GM18508 (cell line): ENCODE data around the gene ZNF408.
"Not testable (repeated sequence)": the region's sequence is repeated elsewhere in the genome, so short reads cannot be mapped to it uniquely, and the experiment has no call there.

Source experiments
- ATAC-seq: cut with Tn5 transposase; IDR thresholded peaks from one replicate; pipeline ENCODE4 v1.9.1; 2021; ENCODE audit warnings: moderate number of reproducible peaks; ENCODE audit not compliant: insufficient read depth, unreplicated experiment

Gene ZNF408

DNA sequence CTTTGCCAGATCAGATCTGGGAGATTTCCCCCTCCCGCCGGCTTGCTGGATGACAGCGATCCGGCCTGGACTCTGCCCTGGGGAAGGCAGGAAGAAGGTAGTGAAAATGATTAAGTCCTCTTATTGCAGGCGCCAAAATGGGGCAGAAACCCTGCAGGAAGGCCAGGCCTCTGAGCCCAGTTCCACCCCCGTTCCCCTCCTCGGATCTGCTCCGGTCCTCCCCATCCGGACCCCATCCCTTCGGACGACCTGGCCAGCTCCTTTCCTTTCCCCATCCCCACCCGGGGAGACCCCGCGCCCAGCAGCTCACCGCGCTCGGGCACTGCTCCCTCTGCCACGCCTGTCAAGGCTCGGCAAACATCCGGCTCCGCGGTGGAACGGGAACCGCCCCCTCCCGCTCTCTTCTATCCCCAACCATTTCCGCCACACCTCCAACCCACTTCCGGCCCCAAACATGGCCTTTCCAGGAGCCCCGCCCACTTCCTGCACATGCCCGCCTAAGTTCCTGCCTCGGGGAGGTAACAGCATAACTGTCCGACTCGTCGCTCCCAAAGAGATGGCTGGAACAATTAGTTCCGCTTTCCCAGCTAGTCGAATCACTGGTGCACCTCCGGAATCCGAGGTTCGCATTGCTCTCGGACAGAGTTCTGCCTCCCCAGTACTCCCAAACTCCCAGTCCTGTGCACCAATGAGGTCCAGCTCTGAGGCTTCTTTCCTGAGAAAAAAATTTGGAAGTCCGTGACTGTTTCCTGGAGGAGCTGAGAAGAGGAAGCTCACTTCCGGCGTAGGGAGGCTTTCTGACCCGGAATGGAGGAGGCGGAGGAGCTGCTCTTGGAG is at the start of gene ZNF408, which contains the start of gene ARHGAP1:
Gene ZNF408 (plus strand): TSS at position 791 of the 837 bp plus-strand sequence. CDS start 17 bp downstream, at position 808.
Gene ARHGAP1 (minus strand): TSS at position 379 of the 837 bp plus-strand sequence. CDS start 4,512 bp downstream, outside the sequence.
- peak; percentile 66 for ATAC-seq

DNA sequence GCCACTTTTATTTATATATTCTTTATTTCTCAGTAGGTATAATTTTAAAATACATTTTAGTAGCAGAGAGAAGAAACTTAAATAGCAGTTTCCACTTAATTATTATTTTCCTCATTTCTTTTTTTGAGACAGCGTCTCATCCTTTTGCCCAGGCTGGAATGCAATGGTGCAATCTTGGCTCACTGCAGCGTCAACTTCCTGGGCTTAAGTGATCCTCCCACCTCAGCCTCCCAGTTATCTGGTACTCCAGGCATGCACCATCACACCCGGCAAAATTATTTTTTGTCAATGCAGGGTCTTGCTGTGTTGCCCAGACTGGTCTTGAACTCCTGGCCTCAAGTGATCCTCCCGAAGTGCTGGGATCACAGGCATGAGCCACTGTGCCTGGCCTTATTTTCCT is 45.2 kb upstream of the ZNF408 start:
- ATAC-seq: no peak

DNA sequence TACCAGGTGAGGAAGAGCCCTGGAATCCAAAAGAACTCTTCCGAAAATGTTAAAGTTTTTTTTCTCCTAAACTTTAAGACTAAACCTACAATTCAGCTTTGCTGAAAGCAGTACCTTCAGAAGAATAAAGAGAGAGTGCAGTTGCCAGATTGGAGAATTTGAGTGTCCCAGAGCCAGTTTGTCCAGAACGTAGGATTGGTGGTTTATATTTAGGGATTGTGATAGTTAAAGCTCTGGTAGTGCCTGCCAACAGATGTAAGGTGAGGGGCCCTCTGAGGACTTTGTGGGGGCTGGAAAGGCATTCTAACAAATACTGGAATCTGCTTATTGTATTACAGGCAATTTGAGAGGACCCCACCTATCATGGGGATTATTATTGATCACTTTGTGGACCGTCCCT is 43.6 kb upstream of the ZNF408 start:
- ATAC-seq: no peak

- no peak for ATAC-seq
Measured at GRCh38 chr11:46658259-46658658, 42.6 kb upstream of the ZNF408 start.

GRCh38 chr11:46659908-46660307 is 40.9 kb upstream of the ZNF408 start:
- no peak for ATAC-seq

- no peak for ATAC-seq
Measured at GRCh38 chr11:46661836-46662235, 39.0 kb upstream of the ZNF408 start.

GRCh38 chr11:46662366-46662765 is 38.5 kb upstream of the ZNF408 start:
- ATAC-seq: no peak

GRCh38 chr11:46663277-46663940 is 37.4 kb upstream of the ZNF408 start:
- no peak for ATAC-seq

DNA sequence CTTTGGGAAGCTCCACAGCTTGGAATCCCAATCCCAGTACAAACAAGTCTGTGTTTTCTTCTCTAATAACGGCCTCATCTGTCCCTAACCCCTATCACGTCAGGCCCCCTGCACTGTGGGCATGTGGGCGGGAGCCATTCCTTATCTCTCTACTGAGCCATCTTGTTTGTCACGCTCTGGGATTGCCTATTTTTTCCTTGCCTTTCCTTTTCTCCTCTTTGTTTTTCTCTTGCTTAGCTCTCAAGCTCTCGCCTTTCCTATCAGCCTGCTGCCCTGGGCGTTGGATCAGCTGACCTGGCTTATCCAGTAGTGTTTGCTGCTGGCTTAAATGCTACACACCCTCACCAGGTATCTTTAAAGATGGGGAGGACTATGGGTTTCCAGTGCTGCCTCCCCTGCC is 36.2 kb upstream of the ZNF408 start:
- ATAC-seq: no peak

DNA sequence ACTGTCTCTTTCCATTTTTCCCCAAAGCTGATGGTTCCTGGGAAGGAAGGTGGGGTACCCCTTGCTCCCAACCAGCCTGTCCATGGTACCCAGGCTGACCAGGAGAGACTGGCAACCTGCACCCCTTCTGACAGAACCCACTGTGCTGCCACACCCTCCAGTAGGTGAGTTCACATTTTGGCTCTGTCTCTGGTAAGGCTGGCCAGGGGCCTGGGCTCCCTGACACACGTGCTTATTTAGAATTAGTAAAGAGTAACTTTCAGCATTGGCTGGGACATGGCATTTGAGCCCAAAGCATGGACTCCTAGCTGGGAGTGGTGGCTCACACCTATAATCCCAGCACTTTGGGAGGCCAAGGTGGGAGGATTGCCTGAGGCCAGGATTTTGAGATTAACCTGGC is 35.5 kb upstream of the ZNF408 start:
- no peak for ATAC-seq

DNA sequence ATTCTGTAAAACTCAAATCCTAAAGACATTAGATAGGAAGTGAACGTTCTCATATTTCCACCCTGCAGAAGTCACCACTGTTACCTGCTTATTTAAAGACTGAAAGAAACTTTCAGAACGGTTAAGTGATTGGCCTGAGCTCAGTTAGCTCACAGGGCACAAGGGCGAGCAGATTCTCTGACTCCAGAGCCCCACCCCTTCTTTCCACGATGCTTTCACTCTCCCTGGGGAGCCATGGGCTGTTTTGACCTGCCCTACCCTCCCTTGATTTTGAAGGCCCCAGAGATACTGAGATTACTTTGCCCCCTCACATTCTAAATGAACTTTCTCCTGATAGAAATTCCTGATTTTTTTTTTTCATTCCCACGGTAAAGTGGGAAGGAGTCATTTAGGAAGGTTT is 34.3 kb upstream of the ZNF408 start:
- ATAC-seq: no peak

DNA sequence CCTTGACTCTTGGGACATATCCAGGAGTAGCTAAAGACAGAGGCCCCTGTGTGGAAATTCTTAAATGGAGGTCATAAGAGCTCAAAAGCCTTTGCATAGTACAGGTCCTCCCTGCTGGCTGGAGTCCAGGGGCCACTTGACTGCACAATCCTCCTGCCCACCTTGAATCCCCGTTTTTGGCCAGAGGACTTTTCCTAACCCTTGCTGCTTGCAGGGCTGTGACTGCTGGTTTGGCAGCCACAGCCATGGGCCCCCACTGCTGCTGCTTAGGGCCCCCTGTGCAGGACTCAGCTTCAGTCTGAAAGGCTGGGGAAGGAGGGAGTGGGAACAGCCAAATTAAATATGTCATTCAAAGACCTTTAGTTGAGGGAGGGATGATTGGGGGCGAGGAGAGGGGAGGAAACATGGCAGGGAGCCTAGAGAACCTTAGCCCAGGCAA is 33.8 kb upstream of the ZNF408 start:
- ATAC-seq: no peak

- no peak for ATAC-seq
Measured at GRCh38 chr11:46668480-46669085, 32.2 kb upstream of the ZNF408 start.

GRCh38 chr11:46669711-46670139 is 31.1 kb upstream of the ZNF408 start:
- no peak for ATAC-seq

DNA sequence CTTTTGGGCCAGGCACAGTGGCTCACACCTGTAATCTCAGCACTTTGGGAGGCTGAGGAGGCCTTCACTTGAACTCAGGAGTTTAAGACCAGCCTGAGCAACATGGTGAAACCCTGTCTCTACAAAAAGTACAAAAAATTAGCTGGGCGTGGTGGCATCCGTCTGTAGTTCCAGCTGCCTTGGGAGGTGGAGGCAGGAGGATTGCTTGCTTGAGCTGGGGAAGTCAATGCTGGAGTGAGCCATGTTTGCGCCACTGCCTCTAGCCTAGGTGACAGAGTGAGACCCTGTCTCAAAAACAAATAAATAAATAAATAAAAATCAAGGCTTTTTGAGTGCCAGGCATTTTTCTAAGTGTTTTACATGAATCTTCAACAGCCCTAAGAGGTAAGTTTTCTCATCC is 30.3 kb upstream of the ZNF408 start:
- ATAC-seq: not testable (repeated sequence)

GRCh38 chr11:46671958-46672315 is 28.9 kb upstream of the ZNF408 start:
- ATAC-seq: no peak

GRCh38 chr11:46672381-46672839 is 28.4 kb upstream of the ZNF408 start:
- ATAC-seq: no peak

DNA sequence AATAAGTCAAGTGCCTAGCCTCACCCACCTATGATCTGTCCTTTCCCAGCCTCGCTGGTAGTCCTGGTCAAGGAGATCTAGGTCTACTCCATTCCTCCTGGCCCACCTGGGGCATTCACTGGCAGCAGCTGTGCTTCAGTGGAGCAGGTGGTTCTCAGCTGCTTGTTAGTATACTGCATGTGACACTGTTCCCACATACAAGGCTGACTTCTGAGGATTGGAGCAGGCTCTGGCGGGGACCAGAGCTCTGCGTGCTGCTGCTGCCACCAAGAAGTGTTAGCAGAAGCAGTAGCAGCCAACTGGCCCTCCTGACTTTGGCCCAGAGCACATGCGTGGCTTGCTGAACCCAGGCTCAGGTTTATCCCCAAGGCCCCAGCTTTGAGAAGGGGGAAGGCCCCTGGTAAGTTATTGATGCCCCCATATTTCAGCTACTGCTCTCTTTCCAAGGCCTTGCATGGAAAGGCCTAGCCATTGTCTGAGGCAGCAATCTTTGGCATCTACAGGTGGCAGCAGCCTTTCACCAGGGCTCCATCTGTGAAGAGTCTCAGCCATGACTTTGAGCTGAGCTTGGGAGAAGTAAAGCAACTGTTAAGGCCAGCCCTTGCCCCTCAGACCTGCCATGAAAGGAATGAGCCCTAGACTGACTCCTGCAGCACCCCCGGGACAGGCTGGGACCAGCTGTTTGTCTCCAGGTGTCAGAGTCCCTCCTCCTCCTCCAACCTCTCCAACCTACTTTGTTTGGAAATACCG is 26.9 kb upstream of the ZNF408 start:
- ATAC-seq: no peak

- ATAC-seq: no peak
Measured at GRCh38 chr11:46674463-46675287, 26.2 kb upstream of the ZNF408 start.
